Panc1 (cell line): Measurements from ENCODE around the gene CTNNA1. TPM values are rescaled to one million over a fixed set of nuclear protein-coding genes. Genes with fewer than 3 reads are reported as not detected.

Experiments used
- ATAC-seq: fragments of 200-7000 bp; cut with Tn5 transposase; 2 replicates; pipeline ENCODE4 v1.9.1; 2020; ENCODE audit warnings: mild to moderate bottlenecking, moderate library complexity
- BruUV-seq: library from RNA; stranded (reverse); fragments of 400-500 nt; replicated peaks from 2 replicates; lab custom pipeline; 2021; lab: Mats Ljungman, UMichigan
- CTCF ChIA-PET: fragments of 300-600 bp; sonication (Branson Sonifier 250); formaldehyde crosslinking; loops from one replicate; lab custom pipeline; 2022; ENCODE audit warnings: antibody characterized with exemption; lab: Charles Lee
- POLR2A ChIA-PET: fragments of 300-600 bp; sonication (Branson Sonifier 250); formaldehyde crosslinking; loops from one replicate; lab custom pipeline; 2022; ENCODE audit warnings: antibody characterized with exemption; lab: Charles Lee
- DNase-seq: peaks from one replicate; pipeline ENCODE4 v3.0.0-alpha.2; 2010; ENCODE audit warnings: low read depth, low spot score
- H3K27ac ChIP-seq: 2 replicates; pipeline ENCODE4 v1.5.1; 2011; ENCODE audit warnings: mild to moderate bottlenecking, low read length, inconsistent platforms
- H3K27me3 ChIP-seq: fragments of 200-500 bp; sonication (Bioruptor generic); 2 replicates; pipeline ENCODE4 v1.6.0; 2014; ENCODE audit warnings: low read length, inconsistent platforms; ENCODE audit not compliant: control insufficient read depth, insufficient read depth
- H3K36me3 ChIP-seq: fragments of 200-500 bp; sonication (Bioruptor generic); 2 replicates; pipeline ENCODE4 v1.5.1; 2014; ENCODE audit warnings: inconsistent platforms, mild to moderate bottlenecking, low read length, moderate library complexity; ENCODE audit not compliant: control insufficient read depth, insufficient read depth
- H3K4me1 ChIP-seq: 2 replicates; pipeline ENCODE4 v1.5.1; 2011; ENCODE audit warnings: inconsistent platforms, mild to moderate bottlenecking, low read length, moderate library complexity; ENCODE audit not compliant: control insufficient read depth, insufficient read depth
- H3K4me3 ChIP-seq, 2 experiments: 2 replicates each; pipeline ENCODE4 v1.5.1; 2011 to 2012; ENCODE audit warnings: low read depth in 2 of 2, low read length in 2 of 2, mild to moderate bottlenecking in 2 of 2, inconsistent platforms in 1 of 2, moderate library complexity in 1 of 2
- H3K9me3 ChIP-seq: fragments of 200-500 bp; sonication (Bioruptor generic); 2 replicates; pipeline ENCODE4 v1.5.1; 2014; ENCODE audit warnings: low read depth, mild to moderate bottlenecking, inconsistent platforms, low read length, moderate library complexity; ENCODE audit not compliant: control insufficient read depth, insufficient read depth
- CTCF ChIP-seq: fragments of 450-650 bp; IDR thresholded peaks from 2 replicates; pipeline ENCODE4 v1.5.1; 2017; ENCODE audit warnings: mild to moderate bottlenecking
- POLR2AphosphoS5 ChIP-seq: IDR thresholded peaks from 2 replicates; pipeline ENCODE4 v1.6.1; 2012; ENCODE audit warnings: mild to moderate bottlenecking, low read depth, low read length, moderate library complexity
- REST ChIP-seq, 2 experiments: IDR thresholded peaks; 2 replicates each; pipeline ENCODE4 v1.6.1; 2011 to 2012; ENCODE audit warnings: low read depth in 2 of 2, control low read depth in 1 of 2, low read length in 1 of 2, mild to moderate bottlenecking in 1 of 2, moderate library complexity in 1 of 2; ENCODE audit not compliant: insufficient read depth in 1 of 2
- SIN3A ChIP-seq: IDR thresholded peaks from 2 replicates; pipeline ENCODE4 v1.6.1; 2012; ENCODE audit warnings: low read depth, mild to moderate bottlenecking, low read length, moderate library complexity, borderline replicate concordance; ENCODE audit not compliant: insufficient read depth
- TCF7L2 ChIP-seq: IDR thresholded peaks from 2 replicates; pipeline ENCODE4 v1.6.1; 2011; ENCODE audit warnings: mild to moderate bottlenecking, low read depth, low read length, inconsistent platforms
- in situ Hi-C: cut with HindIII; loops from 2 replicates; pipeline ENCODE4 v1.10.0; 2016; ENCODE audit warnings: low sequenced_read_pairs, low pct_unique_long_range_greater_than_20kb
- intact Hi-C: fragments of 100-400 bp; cut with micrococcal nuclease; formaldehyde crosslinking; loops from one replicate; pipeline ENCODE4 v1.10.0; 2022; ENCODE audit not compliant: unreplicated experiment
- total RNA-seq: library from RNA; stranded (reverse); gene quantifications from one replicate; pipeline ENCODE4 v1.2.1, GENCODE V29; 2021; ENCODE audit not compliant: unreplicated experiment

Gene CTNNA1
- total RNA-seq, 1 experiment from 2014 or later, result 298 TPM

- Histone ChIP-seq H3K4me3 (no peak overlapping the region), H3K36me3 (no peaks in the 10 kb centered on the region), H3K9me3 (no peaks in the 10 kb centered on the region), H3K27ac (no peak overlapping the region), H3K4me1 (no peaks in the 10 kb centered on the region), H3K27me3 (no peaks in the 10 kb centered on the region)
- TF ChIP-seq SIN3A (no peak), REST (IDR thresholded peaks at IDR 0.05; ENCODE audit: insufficient read depth in 1 of 2, low read depth in 2 of 2, low read length in 1 of 2) (no peak), POLR2AphosphoS5 (no peak), CTCF (no peak), TCF7L2 (no peak)
- ATAC-seq (no peak), DNase-seq (no peak)
- intact Hi-C loops, result no loop called here
- BruUV-seq, result TSS peak; percentile 20
- ChIA-PET POLR2A (no interaction called here), CTCF (interaction anchor here (0.6 kb wide), 1 partner anchor 184 kb away, joined by 8 read pairs; no protein-coding TSS in a partner anchor)
- in situ Hi-C loops, result no loop called here
Measured at GRCh38 chr5:138763037-138763778, 10.0 kb downstream of the CTNNA1 start.

- DNase-seq (no peak), ATAC-seq (no peak)
- Histone ChIP-seq H3K9me3 (no peaks in the 10 kb centered on the region), H3K27ac (no peak overlapping the region), H3K27me3 (no peaks in the 10 kb centered on the region), H3K4me3 (no peak overlapping the region), H3K36me3 (no peaks in the 10 kb centered on the region), H3K4me1 (no peaks in the 10 kb centered on the region)
- CTCF ChIA-PET, result no interaction called here
- no TSS peak for BruUV-seq
- POLR2A ChIA-PET, result interaction anchor here (0.6 kb wide), 1 partner anchor 183 kb away, joined by 6 read pairs; no protein-coding TSS in a partner anchor
- intact Hi-C loops, result no loop called here
- in situ Hi-C loops, result no loop called here
- TF ChIP-seq POLR2AphosphoS5 (no peak), SIN3A (no peak), CTCF (no peak)
Measured at GRCh38 chr5:138770291-138770690, 17.1 kb downstream of the CTNNA1 start.
